Measurements from ENCODE around the gene IL18BP. TPM values are rescaled to one million over a fixed set of nuclear protein-coding genes. Genes with fewer than 3 reads are reported as not detected.
A peak's percentile ranks its signal among the peaks of the same experiment; 100 is the strongest.

The IL18BP gene
- total RNA-seq, 6 donors from 2014 or later = 4.6 to 45.1 (median 16.9) TPM

DNA sequence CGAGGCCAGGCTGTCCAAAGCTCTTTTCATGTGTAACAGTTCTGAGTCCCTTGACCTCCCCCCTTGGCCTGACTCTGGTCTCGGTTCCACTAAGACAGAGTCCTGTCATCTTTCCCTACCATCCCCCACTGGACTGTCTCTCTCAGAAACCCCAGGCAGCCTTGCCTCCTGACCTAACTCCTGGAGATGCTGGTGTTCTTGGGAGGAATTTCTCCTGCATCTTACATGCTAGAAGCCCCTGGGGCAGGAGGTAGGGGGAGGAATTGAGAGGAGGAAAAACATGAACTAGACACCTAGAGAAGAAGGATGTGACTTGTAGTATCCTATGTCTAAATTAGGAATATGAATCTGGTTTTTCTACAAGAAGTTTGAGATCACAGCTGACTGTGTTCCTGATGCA, 648 bp upstream of the IL18BP start:
- no peak for DNase-seq
- Histone ChIP-seq H3K27me3 (no peaks in the 10 kb centered on the region), H3K4me3 (no peak overlapping the region), H3K9me3 (no peaks in the 10 kb centered on the region), H3K27ac (peak overlapping the region; percentile 79 to 88 (median 82)), H3K4me1 (peaks cover 27 to 31% (median 28%) of the 10 kb centered on the region in 4 donors), H3K36me3 (peaks cover 7 to 36% (median 17%) of the 10 kb centered on the region in 4 donors)
- TF ChIP-seq CTCF (IDR thresholded peaks at IDR 0.05) = no peak
- no peak for TF ChIP-seq EP300 (IDR thresholded peaks at IDR 0.05)
- TF ChIP-seq POLR2A (IDR thresholded peaks at IDR 0.05) = no peak
- TF ChIP-seq POLR2AphosphoS5 (IDR thresholded peaks at IDR 0.05) = no peak
- WGBS, 2 donors = 94 to 95% methylated on average over 2 of the region's 2 CpGs
- no peak for ATAC-seq (ENCODE audit: low FRiP score in 2 of 2)

DNA sequence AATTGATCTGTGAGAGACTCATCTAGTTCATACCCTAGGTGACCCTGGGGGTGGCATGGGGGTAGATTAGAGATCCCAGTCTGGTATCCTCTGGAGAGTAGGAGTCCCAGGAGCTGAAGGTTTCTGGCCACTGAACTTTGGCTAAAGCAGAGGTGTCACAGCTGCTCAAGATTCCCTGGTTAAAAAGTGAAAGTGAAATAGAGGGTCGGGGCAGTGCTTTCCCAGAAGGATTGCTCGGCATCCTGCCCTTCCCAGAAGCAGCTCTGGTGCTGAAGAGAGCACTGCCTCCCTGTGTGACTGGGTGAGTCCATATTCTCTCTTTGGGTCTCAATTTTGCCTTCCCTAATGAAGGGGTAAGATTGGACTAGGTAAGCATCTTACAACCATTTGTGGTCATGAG, 653 bp downstream of the IL18BP start:
- H3K27me3 ChIP-seq = no peaks in the 10 kb centered on the region
- H3K4me3 ChIP-seq = peak overlapping the region in 3 of 4 donors; percentile 30 to 43 (median 38)
- 13 to 18% methylated on average over 2 of the region's 2 CpGs for WGBS, 2 donors
- no peaks in the 10 kb centered on the region for H3K9me3 ChIP-seq
- peaks cover 27 to 31% (median 28%) of the 10 kb centered on the region in 4 donors for H3K4me1 ChIP-seq
- DNase-seq (peak in 1 of 2 donors; percentile 48), ATAC-seq (ENCODE audit: low FRiP score in 2 of 2) (peak in 1 of 2 donors; percentile 37)
- H3K36me3 ChIP-seq = peaks cover 18 to 49% (median 30%) of the 10 kb centered on the region in 4 donors
- TF ChIP-seq EP300 (IDR thresholded peaks at IDR 0.05) (no peak), POLR2AphosphoS5 (IDR thresholded peaks at IDR 0.05) (peak in 1 of 2 donors; percentile 30), POLR2A (IDR thresholded peaks at IDR 0.05) (no peak), CTCF (IDR thresholded peaks at IDR 0.05) (no peak)
- H3K27ac ChIP-seq = peak overlapping the region; percentile 79 to 88 (median 82)

DNA sequence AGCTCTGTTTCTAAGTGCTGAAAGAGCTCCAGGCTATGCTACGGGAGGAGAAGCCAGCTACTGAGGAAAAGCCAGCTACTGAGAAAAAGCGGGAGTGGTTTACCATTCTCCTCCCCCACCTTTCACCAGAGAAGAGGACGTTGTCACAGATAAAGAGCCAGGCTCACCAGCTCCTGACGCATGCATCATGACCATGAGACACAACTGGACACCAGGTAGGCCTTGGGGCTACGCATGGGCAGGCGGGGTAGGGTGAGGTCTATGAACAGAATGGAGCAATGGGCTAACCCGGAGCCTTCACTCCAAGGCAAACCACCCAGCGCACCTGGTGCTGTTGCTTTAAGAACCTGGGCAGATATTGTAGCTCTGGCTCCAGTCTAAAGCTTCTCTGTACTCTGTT, 1.1 kb downstream of the IL18BP start:
- Histone ChIP-seq H3K4me3 (peak overlapping the region in 3 of 4 donors; percentile 30 to 43 (median 38)), H3K9me3 (no peaks in the 10 kb centered on the region), H3K27ac (peak overlapping the region; percentile 79 to 88 (median 82)), H3K27me3 (no peaks in the 10 kb centered on the region), H3K4me1 (peaks cover 27 to 31% (median 28%) of the 10 kb centered on the region in 4 donors), H3K36me3 (peaks cover 22 to 53% (median 34%) of the 10 kb centered on the region in 4 donors)
- no peak for DNase-seq
- no peak for TF ChIP-seq EP300 (IDR thresholded peaks at IDR 0.05)
- no peak for TF ChIP-seq CTCF (IDR thresholded peaks at IDR 0.05)
- no peak for TF ChIP-seq POLR2AphosphoS5 (IDR thresholded peaks at IDR 0.05)
- no peak for TF ChIP-seq POLR2A (IDR thresholded peaks at IDR 0.05)
- WGBS, 2 donors = 75 to 79% methylated on average over 6 to 8 of the region's 8 CpGs
- ATAC-seq (ENCODE audit: low FRiP score in 2 of 2) = no peak

DNA sequence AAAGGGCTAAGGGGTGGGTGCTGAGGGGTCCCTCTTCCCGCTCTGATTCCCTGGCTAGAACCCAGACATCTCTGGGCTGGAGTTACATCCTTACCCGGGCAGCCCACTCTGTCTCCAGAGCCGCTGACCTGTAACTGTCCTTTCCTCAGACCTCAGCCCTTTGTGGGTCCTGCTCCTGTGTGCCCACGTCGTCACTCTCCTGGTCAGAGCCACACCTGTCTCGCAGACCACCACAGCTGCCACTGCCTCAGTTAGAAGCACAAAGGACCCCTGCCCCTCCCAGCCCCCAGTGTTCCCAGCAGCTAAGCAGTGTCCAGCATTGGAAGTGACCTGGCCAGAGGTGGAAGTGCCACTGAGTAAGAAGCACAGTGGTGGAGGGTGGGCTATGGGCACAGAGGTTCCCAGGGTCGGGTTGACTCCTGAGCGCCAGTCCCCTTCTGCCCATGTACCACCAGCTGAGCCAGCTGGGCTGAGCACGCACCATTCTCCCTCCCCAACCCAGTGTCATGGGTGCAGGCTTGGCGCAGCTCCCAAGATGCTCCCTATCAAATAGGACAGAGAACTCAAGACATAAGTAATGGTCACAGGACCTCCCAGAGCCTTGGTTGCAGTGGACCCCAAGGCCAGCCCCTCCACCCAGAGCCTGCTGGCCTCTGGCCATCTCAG, 1.6 kb downstream of the IL18BP start:
- Histone ChIP-seq H3K9me3 (no peaks in the 10 kb centered on the region), H3K27me3 (no peaks in the 10 kb centered on the region), H3K4me3 (peak overlapping the region in 1 of 4 donors; percentile 38), H3K36me3 (peaks cover 28 to 59% (median 39%) of the 10 kb centered on the region in 4 donors), H3K4me1 (peaks cover 27 to 31% (median 28%) of the 10 kb centered on the region in 4 donors), H3K27ac (peak overlapping the region; percentile 79 to 88 (median 82))
- DNase-seq (no peak), ATAC-seq (ENCODE audit: low FRiP score in 2 of 2) (no peak)
- no peak for TF ChIP-seq POLR2AphosphoS5 (IDR thresholded peaks at IDR 0.05)
- no peak for TF ChIP-seq CTCF (IDR thresholded peaks at IDR 0.05)
- no peak for TF ChIP-seq POLR2A (IDR thresholded peaks at IDR 0.05)
- no peak for TF ChIP-seq EP300 (IDR thresholded peaks at IDR 0.05)
- 89 to 98% methylated on average over 6 to 7 of the region's 10 CpGs for WGBS, 2 donors

All from upper lobe of left lung (tissue), 6 donors.